Amygdala (tissue), 56 donors: Measurements from ENCODE around the gene DTD2.

Experiments
- DNase-seq, 56 donors: peaks; one replicate each; lab custom pipeline; 2025; lab: John Stamatoyannopoulos, UW

Gene DTD2

GRCh38 chr14:31410048-31410650, 47.2 kb downstream of the DTD2 start:
- no peak for DNase-seq

- DNase-seq: no peak
Measured at GRCh38 chr14:31408421-31408820, 48.9 kb downstream of the DTD2 start.

- no peak for DNase-seq
Measured at GRCh38 chr14:31405599-31406232, 51.6 kb downstream of the DTD2 start.

- no peak for DNase-seq
Measured at GRCh38 chr14:31405106-31405505, 52.2 kb downstream of the DTD2 start.

GRCh38 chr14:31403707-31404106, 53.6 kb downstream of the DTD2 start:
- no peak for DNase-seq

- DNase-seq: no peak
Measured at GRCh38 chr14:31402764-31403439, 54.4 kb downstream of the DTD2 start.

GRCh38 chr14:31401369-31401932, 55.9 kb downstream of the DTD2 start:
- no peak for DNase-seq

GRCh38 chr14:31400031-31400638, 57.2 kb downstream of the DTD2 start:
- no peak for DNase-seq
